HG03571 (cell line): ENCODE results near the gene CDC25C.

Experiments used
- ATAC-seq: cut with Tn5 transposase; IDR thresholded peaks from one replicate; pipeline ENCODE4 v1.9.1; 2021; ENCODE audit not compliant: unreplicated experiment

The CDC25C gene

DNA sequence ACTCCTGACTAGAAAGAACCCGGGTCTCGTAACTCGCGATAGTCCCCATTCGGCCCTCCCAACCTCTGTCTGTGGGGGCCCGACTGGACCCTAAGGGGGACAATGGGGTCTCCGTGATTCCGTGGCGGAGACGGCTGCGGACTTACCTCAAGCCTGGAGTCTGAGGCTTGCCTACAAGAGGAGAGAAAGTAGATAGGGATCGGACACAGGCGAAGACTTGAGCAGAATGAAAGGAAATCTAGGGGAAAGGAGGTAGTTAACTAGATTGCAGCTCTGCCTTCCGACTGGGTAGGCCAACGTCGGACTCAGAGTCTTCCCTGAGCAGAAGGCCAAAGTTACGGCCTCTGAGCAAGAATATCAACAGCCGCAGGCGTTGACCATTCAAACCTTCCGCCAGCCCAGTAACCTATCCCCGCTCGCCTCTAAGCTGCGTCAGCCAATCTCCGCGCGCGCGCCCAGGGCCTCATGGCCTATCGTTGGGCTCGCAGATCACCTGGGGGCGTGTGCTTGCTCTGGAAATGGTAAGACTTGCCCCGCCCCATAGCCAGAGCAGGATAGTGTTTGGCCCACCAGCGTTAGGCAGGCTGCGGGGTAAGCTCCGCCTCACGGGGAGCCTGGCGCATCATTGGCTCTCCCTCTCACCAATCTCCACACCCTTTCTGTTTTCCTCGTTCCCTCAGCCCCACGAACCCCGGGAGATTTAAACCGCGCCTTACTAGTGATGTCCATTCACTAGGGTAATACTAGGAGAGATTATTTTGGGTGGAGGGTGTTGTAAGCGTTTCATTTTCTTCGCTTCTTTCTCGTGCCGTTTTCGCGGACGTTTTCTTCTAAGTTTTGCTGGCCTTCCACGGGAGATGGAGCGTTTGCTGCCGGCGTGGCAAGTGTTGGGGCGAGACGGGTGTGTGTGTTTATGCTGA lies at the start of gene CDC25C:
Gene CDC25C (minus strand): TSS at position 356 of the 920 bp plus-strand sequence. CDS start 624 bp downstream, outside the sequence.
- peak; percentile 99 for ATAC-seq

DNA sequence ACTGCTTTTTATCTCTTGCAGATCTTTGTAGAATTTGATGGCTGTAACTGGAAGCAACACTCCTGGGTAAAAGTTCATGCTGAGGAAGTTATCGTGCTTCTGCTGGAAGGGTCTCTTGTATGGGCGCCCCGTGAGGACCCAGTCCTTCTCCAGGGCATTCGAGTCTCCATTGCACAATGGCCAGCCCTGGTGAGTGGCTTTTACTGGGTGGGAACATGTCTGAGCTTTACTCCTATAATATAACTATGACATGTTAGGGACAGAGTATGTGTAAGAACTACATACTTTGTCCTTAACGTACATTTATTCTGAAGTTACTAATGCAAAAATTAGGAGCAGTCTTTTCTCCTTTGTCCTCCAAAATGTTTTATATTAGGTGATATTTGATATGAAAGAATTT lies 41.0 kb upstream of the CDC25C start:
- ATAC-seq, result no peak

DNA sequence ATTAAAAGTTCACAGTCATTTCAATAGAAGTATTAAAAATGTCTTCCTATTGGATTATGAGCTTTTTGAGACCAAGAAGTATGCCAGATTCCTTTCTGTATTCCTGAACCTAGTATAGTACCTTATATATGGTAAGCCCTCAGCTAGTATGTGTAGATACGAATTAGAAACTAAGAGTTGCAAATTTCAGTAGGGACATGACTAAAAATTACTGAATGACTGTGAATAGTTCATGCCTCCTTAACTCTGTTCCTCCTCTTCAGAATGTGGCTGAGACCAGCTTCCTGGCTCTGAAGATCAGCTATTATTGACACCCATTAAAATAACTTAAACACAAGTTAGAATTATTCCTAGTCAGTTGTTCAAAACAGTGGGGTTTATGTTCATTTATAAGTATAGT lies 40.6 kb upstream of the CDC25C start:
- no peak for ATAC-seq

DNA sequence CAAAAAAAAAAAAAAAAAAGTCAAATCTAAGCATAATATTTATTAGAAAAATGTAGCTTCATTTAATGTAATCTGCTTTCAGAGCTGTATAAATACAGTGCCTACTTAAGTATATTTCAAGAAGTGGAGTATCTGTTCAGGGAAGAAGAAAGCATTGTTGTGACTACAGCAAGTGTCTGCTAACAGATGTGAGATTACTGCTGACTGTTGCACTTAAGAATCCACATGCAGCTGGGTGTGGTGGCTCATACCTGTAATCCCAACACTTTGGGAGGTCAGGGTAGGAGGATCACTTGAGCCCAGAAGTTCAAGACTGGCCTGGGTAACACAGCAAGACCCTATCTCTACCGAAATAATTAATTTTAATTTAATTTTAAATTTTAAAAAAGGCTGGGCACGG lies 39.9 kb upstream of the CDC25C start:
- no peak for ATAC-seq

DNA sequence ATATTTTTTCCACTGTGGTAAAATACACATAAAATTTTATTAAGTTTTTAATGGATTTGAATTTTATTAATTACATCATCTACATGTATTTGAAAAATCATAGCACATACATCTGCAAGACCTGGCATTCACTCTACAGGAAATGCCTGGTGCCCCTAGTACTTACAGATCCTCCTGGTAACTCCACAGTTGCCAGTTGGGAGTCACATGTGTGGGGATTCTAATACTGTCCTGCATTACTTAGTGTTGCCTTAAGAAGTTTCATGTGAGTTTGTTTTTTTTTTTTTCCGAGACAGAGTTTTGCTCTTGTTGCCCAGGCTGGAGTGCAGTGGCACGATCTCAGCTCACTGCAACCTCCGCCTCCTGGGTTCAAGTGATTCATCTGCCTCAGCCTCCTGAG lies 38.9 kb upstream of the CDC25C start:
- ATAC-seq, result no peak

DNA sequence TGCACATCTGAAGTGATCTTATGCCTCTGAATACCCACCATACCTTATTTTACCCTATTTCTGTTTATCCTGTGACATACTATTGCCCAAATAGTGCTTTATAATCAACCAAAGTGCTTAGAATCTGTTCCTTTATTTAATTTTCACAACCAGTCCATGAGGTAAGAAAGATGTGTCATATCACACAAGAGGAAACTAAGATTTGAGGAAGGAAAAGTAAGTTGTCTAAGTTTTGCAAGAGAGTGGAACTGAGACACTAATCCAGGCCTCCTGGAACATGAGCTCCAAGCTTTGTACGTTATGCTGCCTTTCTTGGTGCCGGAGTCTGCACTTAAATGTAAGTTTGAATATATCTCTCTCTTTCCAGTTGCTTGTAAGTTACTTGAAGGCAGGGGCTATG lies 38.1 kb upstream of the CDC25C start:
- no peak for ATAC-seq

DNA sequence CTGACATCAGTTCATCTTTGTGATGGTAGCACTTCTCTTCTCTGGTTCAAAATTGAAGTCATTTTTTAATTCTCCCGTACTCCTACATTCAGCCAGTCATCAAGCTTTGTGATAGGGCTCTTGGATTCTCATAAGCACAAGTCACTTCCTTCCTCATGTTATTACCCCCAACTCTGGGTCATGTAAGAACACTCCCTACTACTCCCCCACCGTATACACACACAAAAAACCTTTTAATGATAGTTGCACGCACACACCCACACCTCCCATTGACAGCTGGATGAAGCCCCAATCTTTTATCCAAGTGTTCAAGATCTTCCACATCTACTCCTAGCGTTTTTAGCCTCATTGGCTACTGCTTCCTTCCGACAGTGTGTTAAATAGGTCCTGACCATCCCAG lies 37.7 kb upstream of the CDC25C start:
- ATAC-seq, result no peak

DNA sequence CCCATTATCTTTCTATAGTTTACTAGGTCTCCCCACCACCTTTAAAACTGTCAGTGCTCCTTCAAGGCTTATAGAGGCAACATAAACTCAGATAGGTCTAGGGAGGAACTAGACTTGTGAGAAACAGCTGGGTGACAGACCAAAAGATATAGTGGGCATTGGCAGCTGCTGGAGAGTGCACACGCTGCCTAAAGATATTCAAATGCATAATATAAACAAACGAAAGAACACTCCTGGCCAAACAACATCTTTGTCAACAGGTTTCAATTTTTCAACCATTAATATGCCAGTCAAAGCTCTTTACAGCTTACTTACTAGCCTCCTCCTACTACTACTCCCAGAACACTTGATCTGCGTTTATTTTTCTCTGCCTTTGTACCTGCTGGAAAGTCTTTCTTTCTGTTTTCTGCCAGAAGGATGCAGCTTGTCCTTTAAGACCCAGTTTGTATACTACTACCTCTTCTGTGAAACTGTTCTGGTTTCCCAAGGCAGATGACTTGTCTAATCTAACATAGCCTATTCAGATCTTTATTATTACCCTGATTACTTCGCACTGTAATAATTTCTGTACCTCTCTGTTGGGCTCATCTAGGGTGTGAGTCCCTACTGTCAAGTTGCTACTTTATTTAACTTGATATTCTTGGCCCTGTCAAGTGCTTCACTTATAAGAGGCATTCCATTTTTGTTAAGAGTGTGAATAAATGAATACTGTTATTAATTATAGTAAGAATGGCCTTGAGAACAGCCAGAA lies 35.2 kb upstream of the CDC25C start:
- no peak for ATAC-seq

DNA sequence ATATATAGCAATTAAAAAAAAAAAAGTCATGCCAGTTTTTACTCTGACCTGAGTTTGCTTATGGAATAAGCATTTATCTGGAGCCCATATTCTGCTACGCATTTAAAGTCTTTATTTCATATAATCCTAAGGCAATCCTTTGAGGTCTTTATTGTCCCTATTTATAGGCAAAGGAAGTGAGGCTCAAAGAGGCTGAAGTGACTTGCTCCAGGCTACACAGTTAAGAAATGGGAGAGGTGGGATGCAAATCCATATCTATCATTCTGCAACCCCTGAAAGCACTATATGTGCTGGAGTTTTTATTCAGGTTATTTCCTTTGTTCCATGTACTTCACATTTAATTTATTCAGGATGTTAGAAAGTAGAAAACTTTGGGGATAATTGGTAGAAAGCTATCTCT lies 33.0 kb upstream of the CDC25C start:
- ATAC-seq, result no peak

DNA sequence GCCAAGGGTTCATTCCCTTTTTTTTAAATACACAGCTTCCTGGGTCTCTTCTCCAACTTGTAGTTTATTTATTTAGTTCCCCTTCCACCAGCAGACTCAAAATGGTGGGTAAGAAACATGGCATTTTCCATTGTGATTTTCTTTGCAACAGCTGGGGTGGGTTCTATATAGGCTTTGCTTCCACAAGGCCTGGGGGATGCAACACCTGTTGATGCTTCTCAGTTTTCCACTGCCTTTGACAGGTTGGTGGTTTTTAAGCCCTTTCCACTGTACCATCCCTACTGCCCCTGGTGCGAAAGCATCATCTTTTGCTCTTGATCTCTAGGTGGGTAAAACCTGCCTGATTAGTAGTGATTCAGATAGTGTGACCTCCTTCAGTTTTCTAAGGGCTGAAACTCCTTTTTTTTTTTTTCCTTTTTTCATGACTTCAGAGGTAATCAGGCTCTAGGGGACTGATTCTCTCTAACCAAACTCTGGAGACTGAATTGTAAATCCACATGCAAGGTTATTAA lies 29.4 kb upstream of the CDC25C start:
- ATAC-seq, result no peak

DNA sequence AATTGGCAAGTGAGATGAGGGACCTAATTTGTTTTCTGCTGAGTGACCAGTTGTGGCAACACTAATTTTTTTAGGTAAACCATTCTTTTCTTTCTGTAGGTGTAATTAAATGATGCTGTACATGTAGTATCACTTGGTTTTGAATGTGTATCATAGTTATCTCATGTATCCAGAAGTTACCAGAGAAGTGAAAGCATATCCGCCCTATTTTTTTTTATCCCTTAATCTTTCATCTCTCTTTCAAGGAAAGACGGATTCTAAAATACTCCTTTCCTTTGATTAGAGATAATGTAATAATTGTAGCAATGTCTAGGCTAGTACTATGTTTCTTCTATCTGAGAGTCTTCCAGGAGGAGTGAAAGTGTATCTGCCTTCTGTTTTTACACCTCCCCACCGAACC lies 28.0 kb upstream of the CDC25C start:
- ATAC-seq, result no peak

DNA sequence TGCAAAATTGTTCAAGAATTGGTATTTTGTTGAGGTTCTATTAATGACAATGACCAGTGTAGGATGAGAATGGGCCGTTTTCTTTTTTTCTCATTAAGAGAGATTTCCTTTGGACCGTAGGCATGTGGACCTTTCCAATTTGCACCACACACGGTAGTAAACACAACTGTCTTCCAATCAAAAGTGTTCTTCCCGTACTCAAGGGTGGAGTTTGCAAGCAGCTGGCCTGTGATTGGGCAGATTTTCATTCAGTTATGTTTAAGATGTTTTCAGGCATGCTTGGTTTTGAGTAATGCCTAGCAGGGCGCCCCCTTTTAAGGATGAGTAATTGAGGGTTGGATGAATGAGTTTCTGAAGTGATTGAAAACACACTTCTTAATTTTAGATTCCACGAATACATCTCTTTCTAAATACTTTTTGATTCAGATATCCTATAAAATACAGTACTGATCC lies 23.3 kb upstream of the CDC25C start:
- ATAC-seq, result no peak

DNA sequence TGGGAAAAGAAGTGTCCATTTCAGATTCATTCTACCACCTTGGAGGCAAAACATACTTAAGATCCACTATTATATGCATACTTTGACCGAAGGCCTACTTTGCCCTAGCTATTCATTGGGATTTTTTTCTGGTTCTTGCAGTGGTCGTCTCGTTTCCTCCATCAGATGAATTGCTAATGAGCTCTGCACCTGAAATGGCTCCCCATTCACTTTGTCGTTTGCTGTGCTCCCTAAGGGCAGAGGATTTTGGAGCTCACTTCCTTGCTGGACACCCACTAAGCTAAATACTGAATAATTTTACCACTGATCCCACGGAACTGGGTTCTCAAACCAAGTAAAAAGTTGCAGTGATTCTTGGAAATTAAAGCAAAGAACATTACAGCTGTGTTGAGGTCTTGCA lies 22.8 kb upstream of the CDC25C start:
- ATAC-seq, result no peak

DNA sequence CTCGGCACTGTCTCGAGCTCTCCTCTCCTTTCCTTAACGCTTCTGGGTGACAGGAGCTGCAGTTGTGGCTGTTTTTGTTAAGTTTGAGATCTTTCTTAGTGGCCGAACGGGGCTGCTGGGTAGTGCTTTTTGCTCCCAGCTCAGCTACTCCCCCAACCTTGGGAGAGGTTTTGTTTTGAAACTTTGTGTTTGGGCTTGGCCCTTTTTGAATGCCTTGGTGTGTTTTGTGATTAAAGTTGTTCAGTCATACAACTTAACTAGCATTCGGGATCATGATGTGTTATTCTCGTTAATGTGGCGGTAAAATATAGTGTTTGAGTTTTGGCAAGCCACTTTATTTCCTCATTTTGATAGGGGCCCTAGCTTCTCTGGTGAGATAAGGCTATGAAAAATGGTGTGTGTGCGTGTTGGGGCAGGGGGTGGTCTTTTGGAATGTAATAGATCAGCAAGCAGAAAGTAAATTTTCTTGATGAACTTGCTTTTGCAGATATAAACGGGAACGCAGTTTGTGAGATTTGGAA lies 22.0 kb upstream of the CDC25C start:
- no peak for ATAC-seq

DNA sequence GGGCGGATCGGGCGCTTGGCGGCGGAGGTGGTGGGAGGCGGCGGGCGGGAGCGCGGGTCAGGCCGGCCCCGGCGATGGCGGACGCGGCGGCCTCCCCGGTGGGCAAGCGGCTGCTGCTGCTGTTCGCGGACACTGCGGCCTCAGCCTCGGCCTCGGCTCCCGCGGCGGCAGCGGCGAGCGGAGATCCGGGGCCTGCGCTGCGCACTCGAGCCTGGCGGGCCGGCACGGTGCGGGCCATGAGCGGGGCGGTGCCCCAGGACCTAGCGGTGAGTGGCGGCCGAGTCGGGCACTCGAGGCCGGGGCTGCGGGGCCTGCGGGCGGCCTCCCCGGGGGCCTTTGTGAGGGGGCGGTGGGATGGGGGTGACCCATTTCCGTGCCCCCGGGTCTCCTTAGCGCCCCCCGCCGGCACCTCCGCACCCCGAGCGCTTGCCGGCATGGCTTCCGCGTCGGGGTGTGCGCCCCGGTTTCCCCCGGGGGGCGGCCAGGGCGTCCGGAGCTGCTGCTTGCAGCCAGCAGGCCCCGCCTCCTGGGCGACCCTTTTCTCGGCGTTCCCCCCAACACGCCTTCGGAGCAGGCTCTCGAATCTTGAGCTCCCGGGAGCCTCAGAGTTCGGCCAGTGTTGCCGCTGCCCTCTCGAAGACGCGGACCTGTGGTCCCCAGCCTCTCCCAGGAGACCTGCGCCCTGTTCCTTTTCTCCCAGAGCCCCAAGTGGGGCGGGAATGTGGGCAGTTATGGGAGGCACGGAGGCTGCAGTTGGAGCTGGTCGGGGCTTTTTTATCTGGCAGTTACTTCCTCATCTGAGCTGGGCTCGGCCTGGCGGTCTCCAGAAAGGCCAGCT lies 21.3 kb upstream of the CDC25C start:
- ATAC-seq, result peak; percentile 36

DNA sequence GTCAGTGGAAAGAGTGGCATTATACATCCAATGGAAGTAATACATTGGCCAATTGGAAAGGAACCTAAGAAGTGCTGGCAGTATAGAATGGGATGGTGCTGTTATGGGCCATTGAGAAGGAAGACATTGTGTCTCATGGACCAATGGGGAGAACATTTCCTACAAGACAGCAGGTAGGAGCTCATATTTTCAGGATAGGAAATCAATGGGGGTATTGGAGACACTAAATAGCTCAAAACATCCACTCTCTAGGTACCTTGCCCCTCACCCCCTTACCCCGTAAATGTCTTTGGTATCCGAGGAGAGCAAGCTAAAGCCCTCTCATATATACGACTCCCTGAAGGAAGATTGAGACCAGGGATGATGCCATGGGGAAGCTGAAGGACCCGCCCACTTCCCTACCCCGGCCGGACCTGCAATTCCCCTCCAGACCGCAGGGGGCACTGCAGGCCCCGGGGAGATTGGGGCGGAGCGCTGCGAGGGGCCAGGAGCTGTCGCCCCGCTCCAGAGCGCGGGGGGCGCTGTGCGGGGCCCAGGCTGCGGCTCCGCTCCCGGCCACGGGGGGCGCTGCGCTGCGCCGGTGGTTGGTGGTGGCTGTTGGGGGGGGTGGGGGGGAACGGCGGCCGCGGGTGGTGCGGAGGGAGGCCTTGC lies 20.6 kb upstream of the CDC25C start, which contains the start of gene KDM3B:
Gene KDM3B (plus strand): TSS at position 615 of the 651 bp plus-strand sequence. CDS start 111 bp downstream, outside the sequence.
- ATAC-seq, result peak; percentile 66

DNA sequence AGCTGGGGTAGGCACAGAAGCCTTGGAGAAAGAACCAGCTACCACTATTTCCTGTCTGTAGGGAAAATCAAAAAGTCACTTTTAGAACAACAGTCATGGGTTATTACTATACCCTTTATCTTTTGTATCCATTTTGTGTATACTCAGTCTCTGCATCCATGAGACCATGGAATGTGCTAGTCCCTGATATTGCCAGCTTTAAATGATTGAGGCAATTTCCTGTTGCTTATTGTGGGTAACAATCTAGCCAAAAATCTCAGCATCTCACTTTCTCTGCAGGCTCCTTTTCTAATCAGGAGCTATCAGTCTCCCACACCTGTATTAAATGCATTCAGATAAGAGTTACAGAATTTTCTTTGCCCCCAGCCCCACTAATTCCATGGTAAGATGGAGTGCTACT lies 19.9 kb upstream of the CDC25C start:
- ATAC-seq, result no peak

DNA sequence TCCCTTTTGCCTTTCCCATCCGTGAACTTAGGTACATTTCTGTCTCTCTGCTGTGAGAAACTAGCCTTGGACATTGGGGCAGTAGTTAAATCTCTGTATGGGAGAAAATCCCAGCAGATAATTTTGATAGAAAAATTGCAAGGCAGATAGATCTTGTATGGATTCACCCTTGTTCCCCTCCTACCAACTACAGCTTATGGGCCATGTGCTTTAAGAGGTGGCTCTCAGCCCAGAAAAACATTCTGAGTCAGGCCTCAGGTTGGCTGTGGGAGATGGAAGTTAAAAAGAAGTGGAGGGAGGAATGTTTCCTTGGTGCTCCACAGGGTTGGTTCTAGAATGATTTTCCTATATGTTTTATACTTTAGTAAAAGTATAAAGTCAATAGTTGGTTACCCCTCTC lies 19.5 kb upstream of the CDC25C start:
- ATAC-seq, result no peak

DNA sequence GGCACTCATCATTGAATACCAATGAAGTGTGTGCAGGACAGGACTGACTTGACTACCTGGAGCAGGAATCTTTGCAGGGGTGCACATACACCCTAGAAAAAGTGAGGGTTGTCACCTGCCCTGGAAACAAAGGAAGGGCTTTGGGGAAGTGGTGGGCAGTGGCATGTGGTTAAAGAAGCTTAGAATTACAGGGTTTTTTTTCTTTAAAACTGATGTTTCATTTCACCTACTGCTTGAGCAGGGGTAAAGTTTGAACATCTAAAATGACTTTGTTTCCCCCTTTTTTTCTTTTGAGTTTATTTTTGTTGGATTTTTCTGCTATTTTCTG lies 18.9 kb upstream of the CDC25C start:
- ATAC-seq, result no peak

DNA sequence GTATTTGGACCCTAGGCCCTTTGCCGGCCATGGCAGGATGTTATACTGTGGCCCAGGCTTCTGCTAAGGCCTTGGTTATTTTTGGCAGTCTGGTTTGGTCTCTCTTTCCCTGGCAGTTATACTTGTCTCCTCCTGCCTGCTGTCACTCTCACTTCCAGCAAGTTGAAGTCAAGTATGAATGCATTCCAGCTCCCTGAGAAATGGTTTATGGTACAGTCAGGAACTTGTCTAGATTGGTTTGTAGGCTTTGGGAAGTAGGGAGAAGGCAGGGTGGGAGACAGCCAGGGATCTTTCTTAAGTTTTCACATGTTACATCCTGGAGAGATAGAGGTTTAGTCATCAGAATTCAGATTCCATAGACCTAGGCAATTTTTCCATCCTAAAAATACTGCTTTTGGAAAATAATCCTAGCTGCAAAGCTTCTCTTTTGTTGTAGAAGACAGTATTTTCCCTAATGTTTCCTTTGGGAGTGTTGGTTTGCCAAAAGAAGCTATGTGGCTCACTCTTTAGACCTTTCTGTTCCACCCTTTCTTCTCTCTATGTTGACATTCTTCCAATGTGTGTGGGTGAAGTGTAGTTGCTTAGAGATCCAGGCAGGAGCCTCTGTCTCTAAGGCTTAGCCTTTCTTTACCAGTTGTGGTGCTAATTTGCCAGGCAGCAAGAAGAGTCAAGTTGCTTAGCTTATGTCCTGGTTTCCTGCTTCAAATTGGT lies 18.4 kb upstream of the CDC25C start:
- ATAC-seq, result no peak
